GM11168 (cell line): ENCODE measurements around the gene GALM.

Source experiments
- in situ Hi-C: fragments of 300-500 bp; cut with MboI; formaldehyde crosslinking; loops from one replicate; pipeline ENCODE4 v1.12.0; 2022; ENCODE audit warnings: low sequenced_read_pairs; ENCODE audit not compliant: unreplicated experiment

GALM gene

GRCh38 chr2:38733300-38733971, 67.5 kb downstream of the GALM start:
- in situ Hi-C loops = loop anchor here (25.0 kb wide), 1 partner anchor 421 kb away; no protein-coding TSS in a partner anchor

- in situ Hi-C loops = loop anchor here (25.0 kb wide), 1 partner anchor 422 kb away; no protein-coding TSS in a partner anchor
These were observed 68.6 kb downstream of the GALM start for GRCh38 chr2:38734299-38735058.

- in situ Hi-C loops = loop anchor here (25.0 kb wide), 1 partner anchor 424 kb away; no protein-coding TSS in a partner anchor
These were observed 70.0 kb downstream of the GALM start for GRCh38 chr2:38735999-38736320.

- in situ Hi-C loops = loop anchor here (25.0 kb wide), 1 partner anchor 425 kb away; no protein-coding TSS in a partner anchor
These were observed 71.2 kb downstream of the GALM start for GRCh38 chr2:38737000-38737698.

GRCh38 chr2:38737925-38738324, 72.0 kb downstream of the GALM start:
- in situ Hi-C loops = loop anchor here (25.0 kb wide), 1 partner anchor 426 kb away; no protein-coding TSS in a partner anchor

GRCh38 chr2:38739524-38739923, 73.6 kb downstream of the GALM start:
- in situ Hi-C loops = loop anchor here (25.0 kb wide), 1 partner anchor 427 kb away; no protein-coding TSS in a partner anchor

GRCh38 chr2:38740851-38741731, 75.2 kb downstream of the GALM start:
- in situ Hi-C loops = loop anchor here (25.0 kb wide), 1 partner anchor 429 kb away; no protein-coding TSS in a partner anchor

GRCh38 chr2:38742797-38743559, 77.1 kb downstream of the GALM start:
- in situ Hi-C loops = loop anchor here (25.0 kb wide), 1 partner anchor 431 kb away; no protein-coding TSS in a partner anchor

- in situ Hi-C loops = loop anchor here (25.0 kb wide), 1 partner anchor 432 kb away; no protein-coding TSS in a partner anchor
These were observed 77.9 kb downstream of the GALM start for GRCh38 chr2:38743672-38744398.

GRCh38 chr2:38744399-38744780, 78.5 kb downstream of the GALM start:
- in situ Hi-C loops = loop anchor here (25.0 kb wide), 1 partner anchor 432 kb away; no protein-coding TSS in a partner anchor

GRCh38 chr2:38745267-38745666, 79.4 kb downstream of the GALM start:
- in situ Hi-C loops = loop anchor here (25.0 kb wide), 1 partner anchor 433 kb away; no protein-coding TSS in a partner anchor

GRCh38 chr2:38747007-38747424, 81.1 kb downstream of the GALM start:
- in situ Hi-C loops = loop anchor here (25.0 kb wide), 1 partner anchor 435 kb away; no protein-coding TSS in a partner anchor

GRCh38 chr2:38747819-38748218, 81.9 kb downstream of the GALM start:
- in situ Hi-C loops = loop anchor here (25.0 kb wide), 1 partner anchor 436 kb away; no protein-coding TSS in a partner anchor

GRCh38 chr2:38748391-38748790, 82.5 kb downstream of the GALM start:
- in situ Hi-C loops = loop anchor here (25.0 kb wide), 1 partner anchor 436 kb away; no protein-coding TSS in a partner anchor

- in situ Hi-C loops = loop anchor here (25.0 kb wide), 1 partner anchor 437 kb away; no protein-coding TSS in a partner anchor
These were observed 83.3 kb downstream of the GALM start for GRCh38 chr2:38748943-38749804.

GRCh38 chr2:38750011-38750890, 84.3 kb downstream of the GALM start:
- in situ Hi-C loops = no loop called here
